ENCODE data around the gene ART3. TPM values are rescaled to one million over a fixed set of nuclear protein-coding genes. Genes with fewer than 3 reads are reported as not detected.

ART3 gene
- total RNA-seq, 2 experiments from 2014 or later = not detected

DNA sequence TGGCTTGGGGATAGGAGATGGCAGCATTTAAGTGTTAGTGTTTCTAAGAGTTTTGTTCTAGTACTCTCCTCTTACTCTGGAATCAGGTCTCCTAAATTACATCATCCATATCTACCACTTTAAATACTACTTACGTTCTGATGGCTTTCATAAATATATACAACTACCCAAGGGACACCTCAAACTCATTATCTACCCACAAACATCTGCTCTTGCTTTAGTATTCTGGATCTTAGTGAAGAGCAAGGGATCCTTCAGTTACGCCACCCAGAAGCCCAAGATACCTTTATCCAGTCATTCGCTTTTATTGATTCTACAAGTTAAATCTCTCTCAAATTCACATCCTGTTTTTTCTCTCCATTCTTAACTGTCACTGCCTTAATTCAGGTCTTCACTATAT is 66.7 kb downstream of the ART3 start:
- Histone ChIP-seq H3K9me3 (ENCODE audit: low read length) (no peaks in the 10 kb centered on the region), H3K4me3 (ENCODE audit: low read depth, low read length, poor library complexity, severe bottlenecking) (no peak overlapping the region), H3K36me3 (ENCODE audit: insufficient read depth, low read length) (peaks cover 87% of the 10 kb centered on the region), H3K9me2 (ENCODE audit: insufficient read depth, low read length) (no peaks in the 10 kb centered on the region), H4K20me1 (ENCODE audit: insufficient read depth, low read length) (peaks cover 15% of the 10 kb centered on the region), H3K27ac (ENCODE audit: low read depth, low read length, poor library complexity, severe bottlenecking) (no peak overlapping the region), H3K4me2 (ENCODE audit: low read length) (no peak overlapping the region), H3K79me2 (ENCODE audit: insufficient read depth, low read depth, low read length) (peaks cover 63% of the 10 kb centered on the region), H2AFZ (ENCODE audit: low read length) (no peak overlapping the region), H3K4me1 (ENCODE audit: insufficient read depth, low read length, poor library complexity, severe bottlenecking) (peaks cover 7% of the 10 kb centered on the region)
- CTCF ChIA-PET (ENCODE audit: unreplicated experiment) = no interaction called here
- BruUV-seq (replicated peaks) = no TSS peak
- no peak for DNase-seq (ENCODE audit: low spot score)
- intact Hi-C loops (cut with micrococcal nuclease; ENCODE audit: unreplicated experiment) = no loop called here
- POLR2A ChIA-PET = interaction anchor here (0.6 kb wide), 1 partner anchor 624 kb away, joined by 3 read pairs; no protein-coding TSS in a partner anchor
- no peak for TF ChIP-seq CTCF (conservative IDR thresholded peaks at IDR 0.05; ENCODE audit: low read length)
- TF ChIP-seq EZH2phosphoT487 (IDR thresholded peaks at IDR 0.05; ENCODE audit: borderline replicate concordance, low read depth, low read length) = no peak

- peaks cover 21% of the 10 kb centered on the region; the same call in 1 of the 2 replicates for H4K20me1 ChIP-seq (ENCODE audit: insufficient read depth, low read length)
- ChIA-PET POLR2A (interaction anchor here (0.7 kb wide), 1 partner anchor 212 kb away, joined by 4 read pairs; no protein-coding TSS in a partner anchor), CTCF (ENCODE audit: unreplicated experiment) (no interaction called here)
- no peaks in the 10 kb centered on the region for H3K9me3 ChIP-seq (ENCODE audit: low read length)
- no peak overlapping the region for H3K4me2 ChIP-seq (ENCODE audit: low read length)
- no TSS peak for BruUV-seq (replicated peaks)
- no peak overlapping the region for H3K4me3 ChIP-seq (ENCODE audit: low read depth, low read length, poor library complexity, severe bottlenecking)
- no peak for DNase-seq (ENCODE audit: low spot score)
- H3K4me1 ChIP-seq (ENCODE audit: insufficient read depth, low read length, poor library complexity, severe bottlenecking) = peaks cover 24% of the 10 kb centered on the region
- peaks cover 68% of the 10 kb centered on the region for H3K79me2 ChIP-seq (ENCODE audit: insufficient read depth, low read depth, low read length)
- no peak for TF ChIP-seq CTCF (conservative IDR thresholded peaks at IDR 0.05; ENCODE audit: low read length)
- no peak for TF ChIP-seq EZH2phosphoT487 (IDR thresholded peaks at IDR 0.05; ENCODE audit: borderline replicate concordance, low read depth, low read length)
- H3K36me3 ChIP-seq (ENCODE audit: insufficient read depth, low read length) = peaks cover 56% of the 10 kb centered on the region
- no peaks in the 10 kb centered on the region for H3K9me2 ChIP-seq (ENCODE audit: insufficient read depth, low read length)
- intact Hi-C loops (cut with micrococcal nuclease; ENCODE audit: unreplicated experiment) = no loop called here
- H2AFZ ChIP-seq (ENCODE audit: low read length) = no peak overlapping the region
- no peak overlapping the region for H3K27ac ChIP-seq (ENCODE audit: low read depth, low read length, poor library complexity, severe bottlenecking)
These were observed 70.0 kb downstream of the ART3 start for GRCh38 chr4:76144546-76144945.

GRCh38 chr4:76147454-76148141 is 73.1 kb downstream of the ART3 start:
- TF ChIP-seq EZH2phosphoT487 (IDR thresholded peaks at IDR 0.05; ENCODE audit: borderline replicate concordance, low read depth, low read length) (no peak), CTCF (conservative IDR thresholded peaks at IDR 0.05; ENCODE audit: low read length) (no peak)
- no peaks in the 10 kb centered on the region for H3K9me2 ChIP-seq (ENCODE audit: insufficient read depth, low read length)
- H3K9me3 ChIP-seq (ENCODE audit: low read length) = no peaks in the 10 kb centered on the region
- H3K36me3 ChIP-seq (ENCODE audit: insufficient read depth, low read length) = peaks cover 26% of the 10 kb centered on the region
- H3K4me2 ChIP-seq (ENCODE audit: low read length) = peak overlapping the region; percentile 85
- CTCF ChIA-PET (ENCODE audit: unreplicated experiment) = no interaction called here
- peak overlapping the region; percentile 95 for H2AFZ ChIP-seq (ENCODE audit: low read length)
- POLR2A ChIA-PET = interaction anchor here (1.5 kb wide), 1 partner anchor 23 kb away, joined by 3 read pairs; no protein-coding TSS in a partner anchor
- peaks cover 21% of the 10 kb centered on the region; the same call in 1 of the 2 replicates for H4K20me1 ChIP-seq (ENCODE audit: insufficient read depth, low read length)
- H3K4me3 ChIP-seq (ENCODE audit: low read depth, low read length, poor library complexity, severe bottlenecking) = peak overlapping the region; percentile 96
- peak; percentile 39 for DNase-seq (ENCODE audit: low spot score)
- intact Hi-C loops (cut with micrococcal nuclease; ENCODE audit: unreplicated experiment) = loop anchor here (1.0 to 2.0 kb wide), 2 partner anchors 51 to 157 kb away; partner anchors contain the start of gene SDAD1
- H3K4me1 ChIP-seq (ENCODE audit: insufficient read depth, low read length, poor library complexity, severe bottlenecking) = peaks cover 25% of the 10 kb centered on the region
- H3K27ac ChIP-seq (ENCODE audit: low read depth, low read length, poor library complexity, severe bottlenecking) = peak overlapping the region; percentile 34
- H3K79me2 ChIP-seq (ENCODE audit: insufficient read depth, low read depth, low read length) = peaks cover 61% of the 10 kb centered on the region
- BruUV-seq (replicated peaks) = no TSS peak

All from OCI-LY7 (cell line).